Hematopoietic multipotent progenitor cell treated with erythropoietin and hydrocortisone succinate and interleukin-3 and kit ligand, for 4 days (in vitro differentiated cells): ENCODE measurements around the gene CDC42.
"Not testable (repeated sequence)": the region's sequence is repeated elsewhere in the genome, so short reads cannot be mapped to it uniquely, and the experiment has no call there.

Experiments used
- DNase-seq: peaks from one replicate; pipeline ENCODE4 v3.0.0-alpha.2; 2015

The CDC42 gene

DNA sequence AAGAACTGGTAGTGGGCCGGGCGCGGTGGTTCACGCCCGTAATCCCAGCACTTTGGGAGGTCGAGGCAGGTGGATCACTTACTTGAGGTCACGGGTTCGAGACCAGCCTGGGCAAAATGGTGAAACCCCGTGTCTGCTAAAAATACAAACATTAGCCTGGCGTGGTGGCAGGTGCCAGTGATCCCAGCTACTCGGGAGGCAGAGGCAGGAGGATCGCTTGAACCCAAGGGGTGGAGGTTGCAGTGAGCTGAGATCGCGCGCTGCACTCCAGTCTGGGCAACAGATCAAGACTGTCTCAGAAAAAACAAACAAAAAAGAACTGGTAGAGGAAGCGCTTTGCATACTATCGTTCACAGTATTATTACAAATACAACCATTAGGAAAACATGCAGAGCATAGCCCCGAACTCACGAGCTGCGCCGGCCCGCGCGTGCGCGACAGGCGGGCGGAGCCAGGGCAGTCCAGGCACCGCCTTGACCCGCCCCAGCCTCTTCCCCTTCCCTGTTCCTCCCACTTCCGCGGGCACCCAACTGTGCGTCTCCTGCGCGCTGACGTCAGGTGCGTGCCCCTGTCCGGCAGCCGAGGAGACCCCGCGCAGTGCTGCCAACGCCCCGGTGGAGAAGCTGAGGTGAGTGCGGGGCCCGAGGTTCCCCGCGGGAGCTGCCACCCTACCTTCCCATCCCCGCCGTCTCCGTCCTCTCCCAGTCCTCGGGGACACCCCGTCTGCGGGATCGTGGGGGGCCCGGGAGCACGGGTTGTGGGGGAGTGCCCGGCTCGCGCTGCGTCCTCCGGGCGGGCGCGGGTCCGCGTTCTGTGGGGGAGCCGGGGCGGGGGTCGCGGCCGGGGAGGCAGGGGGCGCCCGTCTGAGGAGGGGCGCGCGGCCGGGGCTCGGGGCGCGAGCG lies at the start of gene CDC42:
TSS of gene CDC42 (plus strand) at position 595 of the 902 bp plus-strand sequence. CDS start 25,770 bp downstream, outside the sequence.
- DNase-seq: peak; percentile 99

GRCh38 chr1:22002875-22003274 lies 49.6 kb upstream of the CDC42 start:
- not testable (repeated sequence) for DNase-seq

GRCh38 chr1:22003959-22004358 lies 48.5 kb upstream of the CDC42 start:
- DNase-seq: not testable (repeated sequence)

DNA sequence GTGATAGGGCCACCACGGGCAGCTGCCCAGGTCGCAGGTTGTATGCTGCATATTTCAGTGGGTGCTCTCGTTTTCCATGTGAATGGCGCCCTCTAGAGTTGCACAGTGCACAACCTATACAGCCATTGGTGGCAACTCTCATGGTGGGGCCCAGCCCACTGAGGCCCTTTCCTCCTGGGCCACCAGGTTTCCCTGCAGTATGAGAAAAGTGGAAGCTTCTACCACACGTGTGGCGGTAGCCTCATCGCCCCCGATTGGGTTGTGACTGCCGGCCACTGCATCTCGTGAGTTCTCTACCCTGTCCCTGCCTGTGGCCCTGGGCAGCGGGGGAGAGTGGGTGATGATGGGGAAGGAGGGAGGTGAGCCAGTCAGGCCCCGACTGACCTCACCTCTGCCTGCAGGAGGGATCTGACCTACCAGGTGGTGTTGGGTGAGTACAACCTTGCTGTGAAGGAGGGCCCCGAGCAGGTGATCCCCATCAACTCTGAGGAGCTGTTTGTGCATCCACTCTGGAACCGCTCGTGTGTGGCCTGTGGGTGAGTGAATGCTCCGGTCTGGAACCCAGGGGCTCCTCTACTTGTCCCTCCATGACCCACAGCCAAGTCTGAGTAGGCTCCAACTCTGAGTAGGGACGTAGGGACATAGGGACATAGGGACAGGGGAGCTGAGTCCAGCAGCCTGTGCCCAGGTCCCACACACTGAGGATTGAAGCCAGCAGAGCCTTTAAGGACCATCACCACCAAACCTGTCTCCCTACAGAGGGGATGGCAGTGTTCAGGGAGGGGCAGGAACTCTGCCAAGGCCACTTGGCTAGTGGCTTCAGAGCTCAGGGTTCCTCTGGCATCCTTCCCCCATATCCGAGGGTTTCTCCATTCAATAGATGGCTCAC lies 47.0 kb upstream of the CDC42 start:
- peak; percentile 78 for DNase-seq

DNA sequence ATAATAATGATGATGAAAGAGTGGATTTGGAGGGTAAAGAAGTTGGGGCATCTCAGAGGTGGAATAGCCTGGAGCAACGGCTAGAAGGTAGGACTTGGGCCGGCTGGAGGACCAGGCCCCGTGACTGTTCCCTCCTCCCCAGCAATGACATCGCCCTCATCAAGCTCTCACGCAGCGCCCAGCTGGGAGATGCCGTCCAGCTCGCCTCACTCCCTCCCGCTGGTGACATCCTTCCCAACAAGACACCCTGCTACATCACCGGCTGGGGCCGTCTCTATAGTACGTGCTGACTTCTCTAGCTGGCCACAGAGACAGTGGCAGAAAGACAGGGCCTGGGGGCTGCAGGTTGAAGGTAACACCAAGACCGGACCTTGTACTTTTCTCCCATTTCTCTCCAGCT lies 45.8 kb upstream of the CDC42 start:
- not testable (repeated sequence) for DNase-seq

GRCh38 chr1:22007262-22007661 lies 45.2 kb upstream of the CDC42 start:
- DNase-seq: not testable (repeated sequence)

- DNase-seq: not testable (repeated sequence)
Observed at GRCh38 chr1:22009566-22009965, 42.9 kb upstream of the CDC42 start.

DNA sequence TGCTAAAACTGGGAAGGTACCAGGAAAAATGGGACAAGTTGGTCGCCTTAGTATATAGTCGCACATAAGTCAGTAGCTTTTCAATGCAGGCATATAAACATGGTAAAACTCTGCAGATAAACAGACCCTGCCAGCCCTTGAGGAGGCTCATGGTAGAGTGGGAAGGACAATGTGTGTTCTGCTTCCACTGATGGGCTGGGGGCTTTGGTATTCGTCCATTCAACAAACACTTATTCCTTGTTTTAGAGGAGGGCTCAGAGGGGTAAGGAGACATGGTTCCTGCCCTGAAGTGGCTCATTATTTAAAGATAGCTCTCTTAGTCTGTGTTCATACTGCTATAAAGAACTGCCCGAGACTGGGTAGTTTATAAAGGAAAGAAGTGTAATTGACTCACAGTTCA lies 39.8 kb upstream of the CDC42 start:
- DNase-seq: not testable (repeated sequence)

GRCh38 chr1:22014575-22015206 lies 37.8 kb upstream of the CDC42 start:
- not testable (repeated sequence) for DNase-seq

GRCh38 chr1:22018583-22019559 lies 33.6 kb upstream of the CDC42 start:
- DNase-seq: peak; percentile 92

DNA sequence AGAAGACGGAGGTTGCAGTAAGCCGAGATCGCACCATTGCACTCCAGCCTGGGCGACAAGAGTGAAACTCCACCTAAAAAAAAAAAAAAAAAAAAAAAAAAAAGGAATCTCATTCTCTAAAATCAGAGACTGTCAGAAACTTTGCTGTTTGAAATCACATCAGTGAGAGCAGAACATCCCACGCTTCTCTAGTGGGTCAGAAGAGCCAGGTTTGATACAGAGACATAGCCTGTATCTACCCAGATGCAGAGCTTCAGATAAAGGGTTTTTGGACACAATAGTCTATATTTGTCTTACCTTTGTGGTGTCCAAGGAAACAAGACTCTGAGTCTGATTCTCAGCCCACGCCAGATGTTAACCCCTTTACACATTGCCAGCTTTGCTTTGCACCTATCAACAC lies 31.4 kb upstream of the CDC42 start:
- DNase-seq: no peak

GRCh38 chr1:22024485-22025367 lies 27.8 kb upstream of the CDC42 start:
- peak; percentile 92 for DNase-seq

- peak; percentile 97 for DNase-seq
Observed at GRCh38 chr1:22025368-22026155, 26.9 kb upstream of the CDC42 start.

DNA sequence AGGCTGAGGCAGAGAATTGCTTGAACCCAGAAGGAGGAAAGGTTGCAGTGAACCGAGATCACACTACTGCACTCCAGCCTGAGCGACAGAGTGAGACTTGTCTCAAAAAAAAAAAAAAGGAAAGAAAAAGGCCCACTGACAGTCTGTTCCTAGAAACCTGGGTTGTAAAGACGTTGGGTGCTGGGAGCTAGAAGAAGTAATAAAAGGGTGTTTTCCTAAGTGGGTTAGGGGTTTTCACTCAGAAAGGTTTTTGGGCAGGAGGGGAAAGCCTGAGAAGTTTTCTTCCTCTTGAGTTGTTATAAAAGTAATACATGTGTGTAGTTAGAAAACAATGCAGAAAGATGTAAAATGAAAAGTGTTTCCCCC lies 25.6 kb upstream of the CDC42 start:
- DNase-seq: no peak

GRCh38 chr1:22030057-22030456 lies 22.5 kb upstream of the CDC42 start:
- no peak for DNase-seq

GRCh38 chr1:22030473-22030872 lies 22.0 kb upstream of the CDC42 start:
- no peak for DNase-seq

DNA sequence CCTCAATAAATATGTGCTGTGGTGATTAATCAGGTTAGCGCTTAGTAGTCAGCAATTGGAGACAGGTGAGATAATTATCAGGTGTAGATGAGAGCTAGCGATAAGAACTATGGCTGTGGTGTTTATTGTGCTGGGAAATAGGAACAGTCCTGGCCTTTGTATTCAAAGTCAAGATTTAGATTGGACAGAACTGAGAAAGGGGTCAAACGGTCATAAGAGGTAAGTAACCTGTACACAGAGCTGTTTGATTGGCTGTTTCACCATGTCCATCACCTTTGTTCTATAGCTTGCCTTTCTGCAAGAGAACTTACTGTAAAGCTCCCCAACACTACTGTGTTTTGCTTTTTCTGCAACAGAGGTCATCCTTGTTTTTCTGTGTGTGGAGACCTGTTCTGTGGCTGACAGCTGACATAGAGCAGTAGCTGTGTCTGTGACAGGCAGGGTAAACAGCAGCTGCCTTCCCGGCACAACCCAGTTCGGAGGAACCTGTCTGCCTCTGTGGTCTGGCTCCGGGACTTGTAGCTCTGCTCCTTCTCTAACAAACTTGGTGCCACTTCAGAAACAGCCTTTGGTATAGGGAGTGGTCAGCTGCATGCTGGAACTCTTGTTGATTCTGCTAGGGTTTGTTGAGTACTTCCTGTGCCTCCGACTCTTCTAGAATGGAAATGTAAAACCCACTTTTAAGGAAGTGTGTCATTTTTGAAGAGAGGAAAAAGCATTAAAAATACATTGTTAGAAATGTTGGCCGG lies 21.1 kb upstream of the CDC42 start:
- DNase-seq: peak; percentile 54

GRCh38 chr1:22034834-22035233 lies 17.7 kb upstream of the CDC42 start:
- DNase-seq: not testable (repeated sequence)

GRCh38 chr1:22037520-22037919 lies 15.0 kb upstream of the CDC42 start:
- DNase-seq: no peak
